Stimulated activated CD4-positive, alpha-beta T cell treated with anti-CD3 and anti-CD28 coated beads, Interleukin-2, amount 100 ng/mL, for 24 hours (primary cell): ENCODE measurements around the gene CREB5.

ENCODE experiments used
- DNase-seq, 2 donors: peaks; one replicate each; pipeline ENCODE4 v3.0.0-alpha.2; 2020

The CREB5 gene

DNA sequence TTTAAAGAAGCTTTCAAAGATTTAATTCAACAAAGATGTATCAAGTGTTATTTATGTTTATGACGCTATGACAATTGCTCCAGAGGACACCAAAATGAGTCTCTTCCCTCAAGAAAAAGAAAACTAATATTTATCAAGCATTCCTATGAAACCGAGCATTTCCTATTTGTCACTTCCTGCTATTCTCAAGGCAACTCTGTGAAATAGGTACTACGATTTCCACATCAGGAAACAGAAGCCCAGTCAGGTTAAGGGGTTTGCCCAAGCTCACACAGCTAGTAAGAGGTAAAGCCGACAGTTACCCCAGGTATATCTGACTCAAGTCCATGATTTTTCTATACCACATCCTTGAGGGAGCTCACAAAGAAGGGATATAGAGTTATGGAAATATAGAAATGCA is 459.9 kb downstream of the CREB5 start:
- no peak for DNase-seq

DNA sequence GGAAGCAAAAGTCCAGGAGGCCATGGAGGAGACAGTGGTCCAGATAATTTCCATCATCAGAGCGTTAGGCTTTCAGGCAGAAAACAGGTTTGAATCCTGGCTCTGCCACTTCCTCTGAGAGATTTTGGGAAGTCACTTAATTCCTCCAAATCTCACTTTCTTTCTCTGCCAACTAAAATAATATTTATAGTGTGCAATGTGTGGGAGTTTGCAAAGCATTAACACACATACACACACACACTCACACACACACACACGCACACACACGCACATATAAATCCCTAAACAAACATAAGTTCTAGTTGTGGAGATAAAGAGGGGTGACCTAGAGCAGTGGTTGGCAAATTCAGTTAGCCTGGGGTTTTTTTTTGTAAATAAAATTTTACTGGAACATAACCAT is 461.0 kb downstream of the CREB5 start:
- no peak for DNase-seq

DNA sequence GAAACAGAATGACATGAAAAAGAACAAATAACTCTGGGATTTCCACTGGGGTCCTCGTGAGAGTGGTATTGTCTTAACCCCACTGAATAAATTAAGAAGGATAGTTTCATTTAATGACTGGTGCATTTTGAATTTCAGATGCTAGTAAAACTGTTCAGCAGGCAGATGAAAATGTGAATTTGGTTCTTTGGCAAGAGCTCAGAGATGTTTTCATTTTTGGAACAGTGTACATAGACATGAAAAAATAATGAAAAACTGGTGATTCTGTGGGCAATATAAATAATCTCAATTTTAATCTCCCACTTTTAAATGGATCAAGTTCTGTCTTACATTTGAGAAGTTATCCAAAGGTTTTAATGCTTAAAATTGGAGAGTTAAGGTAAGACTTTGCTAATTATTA is 461.7 kb downstream of the CREB5 start:
- DNase-seq, result no peak
